ENCODE data around the gene GFAP.

DNA sequence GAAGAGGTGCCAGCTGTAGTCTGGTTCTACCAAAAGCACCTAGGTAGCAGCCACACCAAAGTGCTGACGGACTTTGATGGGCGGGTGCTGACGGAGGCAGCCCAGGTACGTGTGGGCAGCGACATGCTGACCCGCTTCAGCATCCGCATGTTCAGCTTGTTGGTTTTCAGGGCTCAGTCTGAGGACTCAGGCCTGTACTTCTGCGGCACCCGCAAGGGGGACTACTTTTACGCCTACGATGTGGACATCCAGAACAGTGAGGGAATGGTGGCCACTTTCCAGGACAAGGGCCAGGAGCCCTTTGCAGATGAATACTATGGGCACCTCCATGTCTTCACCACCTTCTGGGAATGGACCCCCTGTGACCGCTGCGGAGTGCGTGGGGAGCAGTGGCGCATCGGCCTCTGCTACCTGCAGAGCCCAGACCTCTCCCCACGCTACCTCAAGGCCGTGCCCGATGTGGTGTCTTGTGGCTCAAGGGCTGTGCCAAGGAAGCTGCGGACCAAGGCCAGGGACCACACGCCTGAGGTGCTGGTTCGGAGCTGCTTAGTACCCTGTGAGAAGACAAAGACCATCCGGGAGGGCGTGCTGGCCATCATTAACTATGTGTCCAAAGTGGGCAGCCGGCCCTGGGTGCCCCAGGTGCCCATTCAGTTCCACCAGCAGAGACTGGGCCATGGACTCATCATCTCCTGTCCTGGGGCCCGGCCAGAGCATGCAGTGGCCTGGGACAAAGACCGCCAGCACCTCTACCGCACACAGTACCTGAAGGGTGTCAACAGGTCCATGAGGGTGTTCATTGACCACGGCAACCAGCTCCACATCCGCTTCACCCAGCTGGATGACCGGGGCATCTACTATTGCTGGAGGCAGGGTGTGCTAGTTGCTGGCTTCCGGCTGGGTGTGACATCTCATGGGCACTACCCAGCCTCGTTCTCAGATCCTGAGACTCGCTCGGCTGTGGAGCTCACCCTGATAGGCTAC lies 11.0 kb downstream of the GFAP start:
- TF ChIP-seq, protein P1, sequence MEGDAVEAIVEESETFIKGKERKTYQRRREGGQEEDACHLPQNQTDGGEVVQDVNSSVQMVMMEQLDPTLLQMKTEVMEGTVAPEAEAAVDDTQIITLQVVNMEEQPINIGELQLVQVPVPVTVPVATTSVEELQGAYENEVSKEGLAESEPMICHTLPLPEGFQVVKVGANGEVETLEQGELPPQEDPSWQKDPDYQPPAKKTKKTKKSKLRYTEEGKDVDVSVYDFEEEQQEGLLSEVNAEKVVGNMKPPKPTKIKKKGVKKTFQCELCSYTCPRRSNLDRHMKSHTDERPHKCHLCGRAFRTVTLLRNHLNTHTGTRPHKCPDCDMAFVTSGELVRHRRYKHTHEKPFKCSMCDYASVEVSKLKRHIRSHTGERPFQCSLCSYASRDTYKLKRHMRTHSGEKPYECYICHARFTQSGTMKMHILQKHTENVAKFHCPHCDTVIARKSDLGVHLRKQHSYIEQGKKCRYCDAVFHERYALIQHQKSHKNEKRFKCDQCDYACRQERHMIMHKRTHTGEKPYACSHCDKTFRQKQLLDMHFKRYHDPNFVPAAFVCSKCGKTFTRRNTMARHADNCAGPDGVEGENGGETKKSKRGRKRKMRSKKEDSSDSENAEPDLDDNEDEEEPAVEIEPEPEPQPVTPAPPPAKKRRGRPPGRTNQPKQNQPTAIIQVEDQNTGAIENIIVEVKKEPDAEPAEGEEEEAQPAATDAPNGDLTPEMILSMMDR (IDR thresholded peaks at IDR 0.05) = no peak
- TF ChIP-seq POLR2A (IDR thresholded peaks at IDR 0.05) = no peak

Measured in testis (tissue), 2 donors.